GM15510 (cell line): Measurements from ENCODE around the gene TMEM19.

Experiments used
- POLR2A ChIP-seq: IDR thresholded peaks from 3 replicates; pipeline ENCODE4 v1.6.1; 2011; ENCODE audit warnings: borderline replicate concordance; ENCODE audit not compliant: insufficient read length; ENCODE audit errors: extremely low read depth

TMEM19 gene

GRCh38 chr12:71685914-71686657 lies at the start of gene TMEM19:
TSS of gene TMEM19 (plus strand) at chr12:71686082. CDS start at chr12:71686681, 599 bp downstream.
- peak; percentile 89 for TF ChIP-seq POLR2A

- no peak for TF ChIP-seq POLR2A
Measured at GRCh38 chr12:71636704-71637115, 49.2 kb upstream of the TMEM19 start.

- no peak for TF ChIP-seq POLR2A
Measured at GRCh38 chr12:71638499-71638898, 47.4 kb upstream of the TMEM19 start.

- TF ChIP-seq POLR2A: no peak
Measured at GRCh38 chr12:71639341-71639760, 46.5 kb upstream of the TMEM19 start.

GRCh38 chr12:71640316-71640715 lies 45.6 kb upstream of the TMEM19 start:
- no peak for TF ChIP-seq POLR2A

GRCh38 chr12:71641390-71641789 lies 44.5 kb upstream of the TMEM19 start:
- no peak for TF ChIP-seq POLR2A

- no peak for TF ChIP-seq POLR2A
Measured at GRCh38 chr12:71642264-71642663, 43.6 kb upstream of the TMEM19 start.

- TF ChIP-seq POLR2A: no peak
Measured at GRCh38 chr12:71645268-71645667, 40.6 kb upstream of the TMEM19 start.

GRCh38 chr12:71646512-71646911 lies 39.4 kb upstream of the TMEM19 start:
- no peak for TF ChIP-seq POLR2A

- no peak for TF ChIP-seq POLR2A
Measured at GRCh38 chr12:71648537-71648936, 37.3 kb upstream of the TMEM19 start.

GRCh38 chr12:71649401-71649800 lies 36.5 kb upstream of the TMEM19 start:
- TF ChIP-seq POLR2A: no peak

- no peak for TF ChIP-seq POLR2A
Measured at GRCh38 chr12:71652656-71653055, 33.2 kb upstream of the TMEM19 start.

- TF ChIP-seq POLR2A: no peak
Measured at GRCh38 chr12:71653137-71653536, 32.7 kb upstream of the TMEM19 start.

GRCh38 chr12:71654200-71654599 lies 31.7 kb upstream of the TMEM19 start:
- no peak for TF ChIP-seq POLR2A

GRCh38 chr12:71655495-71655894 lies 30.4 kb upstream of the TMEM19 start:
- TF ChIP-seq POLR2A: no peak

- no peak for TF ChIP-seq POLR2A
Measured at GRCh38 chr12:71655907-71656306, 30.0 kb upstream of the TMEM19 start.
